CD14-positive monocyte (primary cell): Measurements from ENCODE around the gene MTUS2. TPM values are rescaled to one million over a fixed set of nuclear protein-coding genes. Genes with fewer than 3 reads are reported as not detected.

Experiments used
- DNase-seq, 3 donors: peaks; one replicate each; pipeline ENCODE4 v3.0.0-alpha.2; 2011 to 2022
- H2AFZ ChIP-seq: 2 replicates; pipeline ENCODE4 v1.6.0; 2012; ENCODE audit warnings: mild to moderate bottlenecking, low read depth, low read length, inconsistent platforms; ENCODE audit not compliant: insufficient read depth, poor library complexity, severe bottlenecking
- H3K27ac ChIP-seq, 2 donors: 1 replicate in 1 of 2; 2 replicates in 1 of 2; pipeline ENCODE4 v1.5.1; 2012 to 2013; ENCODE audit warnings: low read length in 2 of 2, control low read depth in 1 of 2, inconsistent platforms in 1 of 2, low read depth in 1 of 2, mild to moderate bottlenecking in 1 of 2
- H3K27me3 ChIP-seq, 2 donors: one replicate each; pipeline versions ENCODE4 v1.6.0 to v1.6.1; 2011 to 2013; ENCODE audit warnings: low read length in 2 of 2; ENCODE audit not compliant: control insufficient read depth in 2 of 2, insufficient read depth in 2 of 2
- H3K36me3 ChIP-seq, 2 donors: replicated peaks in 1 of 2; 1 replicate in 1 of 2; 2 replicates in 1 of 2; pipeline versions ENCODE4 v1.5.1 to v1.6.1; 2012 to 2013; ENCODE audit warnings: low read length in 2 of 2, control low read depth in 1 of 2, inconsistent platforms in 1 of 2, mild to moderate bottlenecking in 1 of 2; ENCODE audit not compliant: insufficient read depth in 2 of 2, control insufficient read depth in 1 of 2
- H3K4me1 ChIP-seq, 2 donors: 1 replicate in 1 of 2; 2 replicates in 1 of 2; pipeline versions ENCODE4 v1.5.1 to v1.6.1; 2012 to 2013; ENCODE audit warnings: low read length in 2 of 2, control low read depth in 1 of 2, inconsistent platforms in 1 of 2, mild to moderate bottlenecking in 1 of 2, moderate library complexity in 1 of 2; ENCODE audit not compliant: insufficient read depth in 2 of 2, control insufficient read depth in 1 of 2
- H3K4me2 ChIP-seq: replicated peaks from 2 replicates; pipeline ENCODE3; 2012; ENCODE audit warnings: low read length, moderate library complexity, mild to moderate bottlenecking; ENCODE audit not compliant: poor library complexity, severe bottlenecking; ENCODE audit errors: extremely low read depth
- H3K4me3 ChIP-seq, 3 experiments: fragments of 200-600 bp in 1 of 3; sonication (generic) in 1 of 3; replicated peaks in 1 of 3; 1 replicate in 2 of 3; 2 replicates in 1 of 3; pipeline ENCODE4 v1.5.1; 2011 to 2013; ENCODE audit warnings: low read length in 3 of 3, mild to moderate bottlenecking in 3 of 3, control low read depth in 2 of 3, low read depth in 2 of 3, inconsistent platforms in 1 of 3, moderate library complexity in 1 of 3
- H3K79me2 ChIP-seq: 2 replicates; pipeline ENCODE4 v1.6.0; 2012; ENCODE audit warnings: mild to moderate bottlenecking, control low read depth, inconsistent platforms, low read length, moderate library complexity; ENCODE audit not compliant: insufficient read depth
- H3K9ac ChIP-seq: 2 replicates; pipeline ENCODE4 v1.6.0; 2017; ENCODE audit warnings: low read length, mild to moderate bottlenecking; ENCODE audit not compliant: insufficient read depth, poor library complexity, severe bottlenecking
- H3K9me3 ChIP-seq, 2 donors: replicated peaks in 1 of 2; 1 replicate in 1 of 2; 2 replicates in 1 of 2; pipeline versions ENCODE4 v1.5.1 to v1.6.1; 2012 to 2013; ENCODE audit warnings: low read length in 2 of 2, control low read depth in 1 of 2; ENCODE audit not compliant: control insufficient read depth in 1 of 2, insufficient read depth in 1 of 2
- H4K20me1 ChIP-seq: 2 replicates; pipeline ENCODE4 v1.6.0; 2012; ENCODE audit warnings: mild to moderate bottlenecking, low read length, control low read depth, moderate library complexity; ENCODE audit not compliant: insufficient read depth
- H3K27ac Mint-ChIP-seq, 7 donors: one replicate each; pipeline ENCODE4 v1.8.0; 2020; ENCODE audit warnings: mild to moderate bottlenecking in 7 of 7, mixed read lengths in 7 of 7, moderate library complexity in 6 of 7, inconsistent platforms in 2 of 7
- H3K27me3 Mint-ChIP-seq, 3 donors: one replicate each; pipeline ENCODE4 v1.8.0; 2021 to 2022; ENCODE audit warnings: low read depth in 3 of 3, mild to moderate bottlenecking in 3 of 3, mixed read lengths in 3 of 3, moderate library complexity in 3 of 3, inconsistent platforms in 1 of 3
- H3K36me3 Mint-ChIP-seq, 2 donors: one replicate each; pipeline ENCODE4 v1.8.0; 2020; ENCODE audit warnings: mixed read lengths in 2 of 2, inconsistent platforms in 1 of 2, mild to moderate bottlenecking in 1 of 2
- H3K4me1 Mint-ChIP-seq: one replicate; pipeline ENCODE4 v1.8.0; 2020; ENCODE audit warnings: mild to moderate bottlenecking, mixed read lengths
- H3K4me3 Mint-ChIP-seq, 2 donors: one replicate each; pipeline ENCODE4 v1.8.0; 2020; ENCODE audit warnings: mild to moderate bottlenecking in 2 of 2, mixed read lengths in 2 of 2, moderate library complexity in 1 of 2
- H3K9me3 Mint-ChIP-seq, 7 donors: one replicate each; pipeline ENCODE4 v1.8.0; 2020 to 2022; ENCODE audit warnings: mixed read lengths in 7 of 7, mild to moderate bottlenecking in 6 of 7, moderate library complexity in 6 of 7, inconsistent platforms in 2 of 7
- CTCF ChIP-seq: fragments of 200-600 bp; IDR thresholded peaks from one replicate; pipeline ENCODE4 v1.8.0; 2022; ENCODE audit warnings: antibody characterized with exemption, mild to moderate bottlenecking
- WGBS: methylation state at CpG from one replicate; pipeline ENCODE4 v1.1.5; 2013; ENCODE audit warnings: missing lambda C conversion rate; ENCODE audit not compliant: insufficient coverage; 5-methylcytosine and 5-hydroxymethylcytosine counted together
- intact Hi-C, 2 donors: fragments of 100-400 bp; cut with micrococcal nuclease; formaldehyde crosslinking; loops; one replicate each; pipeline versions ENCODE4 v1.15.0 to v1.15.1; 2023
- polyA plus RNA-seq, 3 donors: library from polyadenylated mRNA; depleted of rRNA in 1 of 3; unstranded in 2 of 3; stranded (reverse) in 1 of 3; fragments of 300-500 nt in 2 of 3; fragments of >200 nt in 1 of 3; fragmentation: Illumina TruSeq in 2 of 3; gene quantifications; 1 replicate in 2 of 3; 2 replicates in 1 of 3; pipeline ENCODE4 v1.2.3, GENCODE V29; 2012 to 2021

MTUS2 gene
- polyA plus RNA-seq, 3 donors: 0.04 TPM; not detected in 2

- Mint-ChIP-seq H3K4me3 (no peak overlapping the region), H3K4me1 (no peaks in the 10 kb centered on the region), H3K9me3 (no peaks in the 10 kb centered on the region), H3K36me3 (peaks cover 70 to 81% of the 10 kb centered on the region in 2 donors), H3K27me3 (peaks cover 0 to 2% (median 0%) of the 10 kb centered on the region in 3 donors), H3K27ac (peak overlapping the region in 1 of 7 donors; percentile 0)
- no peak overlapping the region for H3K9ac ChIP-seq
- H4K20me1 ChIP-seq: no peaks in the 10 kb centered on the region
- intact Hi-C loops: no loop called here
- TF ChIP-seq CTCF: no peak
- H3K27ac ChIP-seq: no peak overlapping the region
- 99% methylated on average over 10 of the region's 14 CpGs for WGBS
- H3K79me2 ChIP-seq: no peaks in the 10 kb centered on the region
- no peak overlapping the region for H3K4me2 ChIP-seq
- peaks cover 64 to 80% of the 10 kb centered on the region in 2 donors for H3K36me3 ChIP-seq
- no peak for DNase-seq
- no peak overlapping the region for H3K4me3 ChIP-seq
- no peak overlapping the region for H2AFZ ChIP-seq
- no peaks in the 10 kb centered on the region for H3K27me3 ChIP-seq
- no peaks in the 10 kb centered on the region for H3K4me1 ChIP-seq
- no peaks in the 10 kb centered on the region for H3K9me3 ChIP-seq
Observed at GRCh38 chr13:29526741-29527140, 706.6 kb downstream of the MTUS2 start.

GRCh38 chr13:29527511-29527910, 707.4 kb downstream of the MTUS2 start:
- no peaks in the 10 kb centered on the region for H3K9me3 ChIP-seq
- no peaks in the 10 kb centered on the region for H3K79me2 ChIP-seq
- H3K9ac ChIP-seq: no peak overlapping the region
- no peak for TF ChIP-seq CTCF
- no peaks in the 10 kb centered on the region for H3K4me1 ChIP-seq
- peaks cover 70 to 78% of the 10 kb centered on the region in 2 donors for H3K36me3 Mint-ChIP-seq
- H3K27me3 Mint-ChIP-seq: peaks cover 0 to 2% (median 0%) of the 10 kb centered on the region in 3 donors
- no peak overlapping the region for H3K4me2 ChIP-seq
- no peaks in the 10 kb centered on the region for H3K4me1 Mint-ChIP-seq
- H4K20me1 ChIP-seq: no peaks in the 10 kb centered on the region
- H3K27ac ChIP-seq: no peak overlapping the region
- intact Hi-C loops: no loop called here
- H3K27me3 ChIP-seq: no peaks in the 10 kb centered on the region
- 88% methylated on average over 5 of the region's 8 CpGs for WGBS
- no peak overlapping the region for H3K4me3 Mint-ChIP-seq
- H3K27ac Mint-ChIP-seq: peak overlapping the region in 1 of 7 donors; percentile 54
- H3K9me3 Mint-ChIP-seq: no peaks in the 10 kb centered on the region
- no peak for DNase-seq
- no peak overlapping the region for H2AFZ ChIP-seq
- no peak overlapping the region for H3K4me3 ChIP-seq
- H3K36me3 ChIP-seq: peaks cover 61 to 80% of the 10 kb centered on the region in 2 donors
